PFSK-1 (cell line): Measurements from ENCODE around the gene RNF217.

Source experiments
- POLR2AphosphoS5 ChIP-seq: IDR thresholded peaks from 2 replicates; pipeline ENCODE4 v1.6.1; 2012; ENCODE audit warnings: low read depth, mild to moderate bottlenecking, control low read depth, low read length, moderate library complexity
- SIN3A ChIP-seq: IDR thresholded peaks from 2 replicates; pipeline ENCODE4 v1.6.1; 2012; ENCODE audit warnings: mild to moderate bottlenecking, low read length, moderate library complexity, borderline replicate concordance; ENCODE audit not compliant: insufficient read depth

- TF ChIP-seq POLR2AphosphoS5: no peak
- no peak for TF ChIP-seq SIN3A
These were observed 25.1 kb downstream of the RNF217 start for GRCh38 chr6:124987291-124987690.
